Tibial artery (tissue), 4 donors: ENCODE data around the gene BACH2.

Source experiments
- DNase-seq, 2 donors: peaks; one replicate each; pipeline ENCODE4 v3.0.0-alpha.2; 2019
- H3K27ac ChIP-seq, 2 donors: fragments of 200-600 bp; sonication (generic) in 1 of 2; 1 replicate in 1 of 2; 2 replicates in 1 of 2; pipeline ENCODE4 v1.5.1; 2018 to 2019; ENCODE audit warnings: mild to moderate bottlenecking in 1 of 2
- H3K27me3 ChIP-seq, 2 donors: fragments of 200-600 bp; sonication (generic) in 1 of 2; one replicate each; pipeline versions ENCODE4 v1.5.1 to v1.6.0; 2016 to 2019
- H3K36me3 ChIP-seq, 3 donors: fragments of 200-600 bp; sonication (generic) in 2 of 3; one replicate each; pipeline ENCODE4 v1.5.1; 2016 to 2019; ENCODE audit warnings: mild to moderate bottlenecking in 2 of 3
- H3K4me1 ChIP-seq, 4 donors: fragments of 200-600 bp; sonication (generic) in 2 of 4; 1 replicate in 3 of 4; 2 replicates in 1 of 4; pipeline ENCODE4 v1.5.1; 2016 to 2019
- H3K4me3 ChIP-seq, 2 donors: fragments of 200-600 bp; sonication (generic) in 1 of 2; 1 replicate in 1 of 2; 2 replicates in 1 of 2; pipeline ENCODE4 v1.5.1; 2018 to 2019; ENCODE audit warnings: mild to moderate bottlenecking in 2 of 2
- H3K9me3 ChIP-seq, 3 donors: fragments of 200-600 bp; sonication (generic) in 1 of 3; one replicate each; pipeline ENCODE4 v1.5.1; 2016 to 2019
- intact Hi-C: fragments of 100-400 bp; cut with DNase I; formaldehyde crosslinking; loops from one replicate; pipeline ENCODE4 v1.15.0; 2023; ENCODE audit warnings: low total_unique reads
- TF ChIP-seq, protein P1 (sequence below), 2 experiments: fragments of 200-600 bp in 1 of 2; fragments of 450-650 bp in 1 of 2; IDR thresholded peaks; one replicate each; pipeline ENCODE4 v1.5.1; 2017 to 2019; ENCODE audit warnings: antibody characterized with exemption in 2 of 2, mild to moderate bottlenecking in 1 of 2, moderate library complexity in 1 of 2

Gene BACH2

DNA sequence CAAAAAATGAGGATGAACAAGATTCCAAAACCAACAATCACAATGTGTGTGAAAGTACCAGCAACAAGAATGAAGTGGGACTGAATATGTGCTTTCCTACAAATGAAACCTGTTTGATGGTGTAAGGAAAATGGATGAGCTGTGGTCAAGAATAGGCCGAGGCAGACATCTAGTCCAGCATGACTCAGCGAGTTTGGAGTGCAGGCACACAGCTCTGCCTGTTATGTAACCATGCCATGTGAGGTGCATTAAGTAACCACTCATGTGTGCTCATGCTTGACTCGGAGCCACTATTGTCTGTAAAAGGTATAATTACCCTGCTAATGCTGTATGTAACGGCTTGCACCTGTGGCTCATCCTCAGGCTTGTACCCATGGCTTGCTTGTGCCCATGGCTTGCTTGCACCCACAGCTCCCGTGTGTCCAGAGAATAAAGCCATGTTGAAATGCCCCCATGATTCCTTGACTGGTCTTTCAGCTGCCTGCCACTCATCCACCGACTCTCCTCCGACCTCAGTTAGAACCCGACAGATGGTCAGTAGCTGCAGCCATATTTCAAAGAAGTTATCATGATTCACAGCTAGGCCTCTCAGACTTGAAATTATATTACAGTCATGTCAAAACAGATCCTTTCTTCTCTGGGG is 98.7 kb downstream of the BACH2 start:
- no peak for DNase-seq
- H3K27ac ChIP-seq = no peak overlapping the region
- peaks cover 0 to 4% (median 0%) of the 10 kb centered on the region in 3 donors for H3K36me3 ChIP-seq
- H3K4me3 ChIP-seq = no peak overlapping the region
- no peaks in the 10 kb centered on the region for H3K9me3 ChIP-seq
- intact Hi-C loops = no loop called here
- TF ChIP-seq, protein P1, sequence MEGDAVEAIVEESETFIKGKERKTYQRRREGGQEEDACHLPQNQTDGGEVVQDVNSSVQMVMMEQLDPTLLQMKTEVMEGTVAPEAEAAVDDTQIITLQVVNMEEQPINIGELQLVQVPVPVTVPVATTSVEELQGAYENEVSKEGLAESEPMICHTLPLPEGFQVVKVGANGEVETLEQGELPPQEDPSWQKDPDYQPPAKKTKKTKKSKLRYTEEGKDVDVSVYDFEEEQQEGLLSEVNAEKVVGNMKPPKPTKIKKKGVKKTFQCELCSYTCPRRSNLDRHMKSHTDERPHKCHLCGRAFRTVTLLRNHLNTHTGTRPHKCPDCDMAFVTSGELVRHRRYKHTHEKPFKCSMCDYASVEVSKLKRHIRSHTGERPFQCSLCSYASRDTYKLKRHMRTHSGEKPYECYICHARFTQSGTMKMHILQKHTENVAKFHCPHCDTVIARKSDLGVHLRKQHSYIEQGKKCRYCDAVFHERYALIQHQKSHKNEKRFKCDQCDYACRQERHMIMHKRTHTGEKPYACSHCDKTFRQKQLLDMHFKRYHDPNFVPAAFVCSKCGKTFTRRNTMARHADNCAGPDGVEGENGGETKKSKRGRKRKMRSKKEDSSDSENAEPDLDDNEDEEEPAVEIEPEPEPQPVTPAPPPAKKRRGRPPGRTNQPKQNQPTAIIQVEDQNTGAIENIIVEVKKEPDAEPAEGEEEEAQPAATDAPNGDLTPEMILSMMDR (IDR thresholded peaks at IDR 0.05) = no peak
- no peaks in the 10 kb centered on the region for H3K27me3 ChIP-seq
- peaks cover 0 to 13% (median 3%) of the 10 kb centered on the region in 4 donors for H3K4me1 ChIP-seq

DNA sequence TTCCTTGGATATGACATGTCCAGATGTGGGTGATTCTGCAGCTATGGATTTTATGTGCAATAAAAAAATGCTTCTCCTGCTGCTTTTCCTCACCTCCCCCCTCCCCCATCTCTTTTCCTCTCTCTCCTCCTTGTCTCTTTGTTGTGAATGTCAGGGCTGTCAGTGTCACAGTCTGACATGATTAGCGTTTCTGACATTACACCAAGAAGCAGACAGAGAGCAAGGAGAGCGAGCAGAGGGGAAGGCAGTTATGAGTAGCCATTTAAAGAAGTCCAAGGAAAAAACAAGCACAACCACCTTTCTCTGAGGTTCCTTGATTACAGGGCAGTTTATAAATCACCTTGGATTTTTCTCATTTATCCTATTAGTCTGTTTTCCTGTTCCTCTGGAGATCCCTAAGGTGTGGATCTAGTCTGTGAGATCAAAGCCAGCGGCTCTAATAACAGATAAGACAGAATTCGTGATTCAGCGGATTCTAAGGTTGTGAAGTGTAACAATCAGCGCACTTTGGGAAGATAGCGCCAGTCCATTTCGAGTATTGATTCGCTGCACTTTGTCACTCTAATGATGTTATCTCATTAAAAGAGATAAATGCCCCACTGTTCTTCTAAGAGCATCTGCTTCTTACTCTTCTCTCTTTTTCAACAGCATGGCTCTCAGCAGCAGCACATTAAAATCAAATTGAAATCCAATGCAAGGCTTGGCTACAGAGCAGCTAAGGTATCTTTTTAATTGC is 101.4 kb downstream of the BACH2 start:
- DNase-seq = no peak
- intact Hi-C loops = no loop called here
- Histone ChIP-seq H3K4me3 (no peak overlapping the region), H3K27me3 (no peaks in the 10 kb centered on the region), H3K36me3 (peaks cover 0 to 4% (median 0%) of the 10 kb centered on the region in 3 donors), H3K9me3 (no peaks in the 10 kb centered on the region), H3K4me1 (peaks cover 0 to 15% (median 3%) of the 10 kb centered on the region in 4 donors), H3K27ac (no peak overlapping the region)
- TF ChIP-seq, protein P1 (IDR thresholded peaks at IDR 0.05) = no peak

DNA sequence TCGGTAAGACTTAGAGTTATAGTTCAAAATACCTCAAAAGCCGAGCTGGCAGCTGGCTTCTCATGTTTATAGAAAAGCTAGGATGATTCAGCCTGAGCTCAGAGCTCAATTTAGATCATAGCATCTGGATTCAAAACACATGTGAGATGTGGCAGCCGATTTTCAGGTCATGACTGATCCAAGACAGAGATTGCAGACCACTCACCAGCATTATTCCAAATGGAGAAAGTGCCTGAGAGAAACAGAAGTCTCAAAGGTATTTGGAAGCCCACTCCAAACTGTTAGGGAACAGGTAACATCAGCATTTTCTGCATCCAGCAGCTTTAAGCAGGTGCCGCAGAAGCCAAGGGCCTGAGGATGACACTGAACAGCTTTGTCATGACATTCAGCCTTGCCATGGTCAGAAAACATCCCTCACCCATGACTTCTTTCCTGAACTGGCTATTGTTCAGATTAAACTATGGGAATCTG is 102.2 kb downstream of the BACH2 start:
- H3K27me3 ChIP-seq = no peaks in the 10 kb centered on the region
- no peaks in the 10 kb centered on the region for H3K9me3 ChIP-seq
- peaks cover 0 to 4% (median 0%) of the 10 kb centered on the region in 3 donors for H3K36me3 ChIP-seq
- H3K4me3 ChIP-seq = no peak overlapping the region
- DNase-seq = no peak
- intact Hi-C loops = no loop called here
- TF ChIP-seq, protein P1 (IDR thresholded peaks at IDR 0.05) = no peak
- peaks cover 0 to 20% (median 3%) of the 10 kb centered on the region in 4 donors for H3K4me1 ChIP-seq
- H3K27ac ChIP-seq = no peak overlapping the region

DNA sequence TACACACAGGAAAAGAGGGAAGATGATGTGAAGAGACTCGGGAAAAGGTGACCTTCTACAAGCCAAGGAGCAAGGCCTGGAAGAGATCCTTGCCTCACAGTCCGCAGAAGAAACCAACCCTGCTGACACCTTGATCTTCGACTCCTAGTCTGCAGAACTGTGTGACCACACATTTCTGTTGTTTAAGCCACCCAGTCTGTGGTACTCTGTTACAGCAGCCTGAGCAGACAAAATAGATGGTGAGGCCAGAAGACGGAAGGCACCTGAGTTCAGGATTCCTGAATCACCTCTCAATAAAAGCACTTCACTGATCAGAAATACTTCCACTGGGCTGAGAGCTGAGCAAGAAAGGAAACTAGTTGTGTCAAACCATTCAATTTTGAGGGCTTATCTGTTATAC is 103.3 kb downstream of the BACH2 start:
- TF ChIP-seq, protein P1 (IDR thresholded peaks at IDR 0.05) = no peak
- Histone ChIP-seq H3K4me1 (peaks cover 0 to 20% (median 3%) of the 10 kb centered on the region in 4 donors), H3K9me3 (no peaks in the 10 kb centered on the region)

DNA sequence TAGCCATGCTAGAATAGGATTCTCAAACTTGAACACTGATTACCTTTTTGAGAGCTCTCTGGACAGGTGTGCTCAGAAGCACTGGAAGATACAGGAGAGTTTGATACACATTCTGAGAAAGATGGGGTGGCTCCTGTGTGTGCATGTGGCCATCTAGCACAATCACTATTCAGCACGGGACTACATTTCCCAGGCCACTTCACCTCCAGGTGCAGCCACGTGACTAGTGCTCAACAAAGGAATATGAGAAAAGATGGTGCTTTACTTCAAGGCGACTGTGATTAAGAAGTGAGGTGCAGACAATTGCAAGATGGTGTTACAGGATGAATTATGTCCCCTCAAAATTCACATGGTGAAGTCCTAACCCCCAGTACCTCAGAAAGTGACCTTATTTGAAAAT is 103.8 kb downstream of the BACH2 start:
- peaks cover 0 to under 1% (median 0%) of the 10 kb centered on the region in 3 donors for H3K36me3 ChIP-seq
- TF ChIP-seq, protein P1 (IDR thresholded peaks at IDR 0.05) = no peak
- H3K27me3 ChIP-seq = no peaks in the 10 kb centered on the region
- intact Hi-C loops = no loop called here
- DNase-seq = no peak
- H3K27ac ChIP-seq = no peak overlapping the region
- H3K4me1 ChIP-seq = peaks cover 0 to 18% (median 3%) of the 10 kb centered on the region in 4 donors
- H3K4me3 ChIP-seq = no peak overlapping the region
- no peaks in the 10 kb centered on the region for H3K9me3 ChIP-seq

More for the DNA sequence above, 103.3 kb downstream of the BACH2 start:
- DNase-seq = no peak
- no peak overlapping the region for H3K4me3 ChIP-seq
- no peaks in the 10 kb centered on the region for H3K27me3 ChIP-seq
- peaks cover 0 to 4% (median 0%) of the 10 kb centered on the region in 3 donors for H3K36me3 ChIP-seq
- H3K27ac ChIP-seq = no peak overlapping the region
- intact Hi-C loops = no loop called here
